Dermis blood vessel endothelial cell (primary cell): Measurements from ENCODE around the gene PIR. TPM values are rescaled to one million over a fixed set of nuclear protein-coding genes. Genes with fewer than 3 reads are reported as not detected.

Source experiments
- DNase-seq: peaks from one replicate; pipeline ENCODE4 v3.0.0; 2010
- total RNA-seq: library from RNA; depleted of rRNA; stranded (reverse); fragments of >200 nt; gene quantifications from 2 replicates; pipeline ENCODE4 v1.2.3, GENCODE V29; 2014

PIR gene
- total RNA-seq, 1 donor from 2014 or later: 135 TPM

DNA sequence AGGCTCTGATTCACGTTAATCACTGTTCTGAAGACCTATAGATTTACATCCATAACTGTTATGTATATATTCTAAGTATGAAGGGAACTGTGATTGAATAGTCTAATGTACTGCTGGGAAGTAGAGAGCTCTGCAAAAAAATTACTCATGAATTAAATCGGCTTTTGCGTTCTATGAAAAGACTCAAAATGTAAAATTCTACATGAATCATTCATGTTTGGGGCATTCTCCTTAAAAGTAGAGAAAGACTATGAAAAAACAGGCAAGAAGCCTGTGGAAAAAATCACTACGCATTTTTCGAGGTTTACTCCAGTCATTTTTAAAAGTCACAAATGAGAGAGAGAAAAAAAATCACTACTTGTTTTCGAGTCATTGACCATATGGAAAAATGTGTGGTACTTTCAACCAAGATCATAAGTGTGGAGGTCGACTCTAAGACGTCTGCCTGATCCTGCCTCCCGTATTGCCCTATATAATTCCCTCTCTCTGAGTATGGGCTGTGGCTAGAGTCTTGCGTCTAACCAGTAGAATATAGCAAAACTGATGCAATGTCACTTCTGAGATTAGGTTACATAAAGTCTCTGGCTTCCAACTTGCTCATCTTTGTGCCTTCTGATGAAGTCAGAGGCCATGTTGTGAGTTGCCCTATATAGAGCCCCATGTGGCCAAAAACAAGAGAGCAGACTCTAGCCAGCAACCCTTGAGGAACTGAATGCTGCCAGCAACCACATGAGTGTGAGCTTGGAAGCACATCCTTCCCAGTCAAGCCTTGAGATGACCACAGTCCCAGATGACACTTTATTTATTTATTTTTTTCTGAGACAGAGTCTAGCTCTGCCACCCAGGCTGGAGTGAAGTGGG, 76.8 kb downstream of the PIR start:
- DNase-seq: no peak

DNA sequence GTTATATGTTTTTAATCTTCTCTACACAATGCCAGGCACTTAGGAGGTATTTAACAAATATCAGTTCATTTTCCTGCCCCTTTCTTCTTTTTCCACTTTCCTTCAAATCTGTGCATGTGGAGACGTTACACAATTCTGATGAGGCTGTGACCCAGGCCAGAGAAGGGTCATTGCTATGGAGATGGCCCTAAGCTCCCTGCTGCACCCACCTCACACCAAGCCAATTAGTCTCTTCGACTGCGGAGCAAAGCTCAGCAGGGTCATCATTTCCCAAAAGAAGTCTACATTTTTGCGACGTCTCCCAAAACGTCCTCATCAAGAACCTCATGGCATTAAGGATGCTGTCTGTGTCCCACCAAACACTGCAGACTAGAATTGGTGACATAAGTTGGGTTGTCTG, 80.0 kb downstream of the PIR start:
- no peak for DNase-seq

DNA sequence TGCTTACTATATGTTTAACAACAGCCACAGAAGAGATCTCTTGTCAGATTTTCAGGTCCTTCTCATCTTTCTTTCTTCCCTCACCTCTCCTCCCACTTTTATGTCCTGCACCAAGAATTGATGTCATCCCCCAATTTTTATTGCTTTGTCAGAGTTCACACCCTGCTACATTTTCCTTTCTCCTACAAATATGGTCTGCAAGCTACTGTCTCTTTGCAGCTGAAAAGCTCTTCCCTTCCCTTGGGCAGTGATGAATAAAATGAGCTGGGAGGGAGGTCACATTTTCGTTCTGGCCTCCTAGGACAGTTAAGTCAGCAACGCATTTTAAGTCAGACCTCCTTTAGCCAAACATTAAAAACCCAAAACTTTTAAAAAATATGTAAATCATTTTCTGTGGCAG, 82.2 kb downstream of the PIR start:
- DNase-seq: no peak

DNA sequence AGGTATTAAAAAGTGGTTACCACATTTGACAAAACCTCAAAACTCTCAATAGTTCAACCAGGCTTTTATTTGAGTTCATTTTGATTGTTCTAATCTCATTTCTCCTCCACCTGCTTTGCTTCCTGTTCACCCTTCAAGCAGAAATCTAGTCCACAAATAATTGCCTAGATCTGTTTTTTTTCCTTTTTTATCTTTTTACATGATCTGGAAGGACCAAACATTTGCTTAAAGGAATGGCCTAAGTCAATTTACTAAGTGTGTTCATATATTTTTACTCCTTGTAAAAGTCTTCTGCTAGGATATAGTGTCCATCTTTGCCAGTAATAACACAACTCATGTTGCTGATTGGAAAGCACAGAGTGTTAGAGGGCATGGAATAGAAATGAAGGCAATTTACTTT, 82.7 kb downstream of the PIR start:
- DNase-seq: no peak

DNA sequence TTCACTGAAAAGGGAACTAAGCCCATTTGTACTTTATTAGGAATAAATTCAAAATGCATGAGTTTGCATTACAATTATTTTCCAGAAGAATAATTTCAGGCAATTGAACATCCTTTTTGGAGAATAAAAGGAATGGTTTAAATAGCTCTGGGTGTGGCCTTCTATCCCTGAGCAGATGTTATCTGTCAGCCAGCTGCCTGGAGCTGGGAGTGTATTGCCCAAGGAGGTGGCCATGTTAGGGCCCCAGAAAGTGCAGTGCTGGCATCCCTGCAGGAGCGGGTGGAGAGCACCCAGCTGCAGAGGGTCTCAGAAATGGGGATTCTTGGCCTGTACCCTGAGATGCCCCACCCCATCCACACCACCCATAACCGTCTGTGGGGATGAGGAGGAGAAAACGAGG, 87.3 kb downstream of the PIR start:
- DNase-seq: no peak

DNA sequence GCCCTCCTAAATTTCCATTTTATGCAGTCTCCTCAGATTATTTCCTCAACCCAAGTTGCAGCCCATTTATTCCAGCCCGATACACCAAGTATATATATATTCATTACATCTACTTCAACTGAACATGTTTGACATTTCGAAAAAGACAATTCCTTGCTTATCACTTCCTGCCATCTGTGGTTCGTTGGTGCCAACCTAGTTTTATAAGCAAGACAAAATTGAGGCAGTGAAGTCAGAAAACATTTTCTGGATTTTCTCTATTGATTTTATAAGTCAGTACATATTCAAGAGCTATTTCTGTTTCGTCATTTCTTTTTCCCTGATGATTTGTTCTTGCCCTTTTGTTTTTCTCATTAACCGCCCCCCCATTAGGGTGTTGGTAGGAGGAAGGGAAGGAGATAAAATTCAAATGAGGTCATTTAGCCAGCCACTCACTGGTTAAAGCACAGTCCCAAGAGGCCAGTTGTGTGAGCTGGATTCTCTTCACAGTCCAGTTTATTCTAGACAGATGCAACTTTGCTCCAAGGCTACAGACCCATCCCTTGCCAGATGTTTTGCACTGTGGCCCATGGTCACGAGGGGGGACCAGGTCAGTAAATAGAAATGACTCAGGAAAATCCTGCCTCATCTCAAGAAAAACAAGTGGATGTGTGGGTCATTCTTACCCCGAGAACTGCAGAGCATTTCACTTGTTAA, 88.6 kb downstream of the PIR start:
- peak; percentile 51 for DNase-seq

GRCh38 chrX:15401378-15401777, 91.8 kb downstream of the PIR start:
- no peak for DNase-seq

DNA sequence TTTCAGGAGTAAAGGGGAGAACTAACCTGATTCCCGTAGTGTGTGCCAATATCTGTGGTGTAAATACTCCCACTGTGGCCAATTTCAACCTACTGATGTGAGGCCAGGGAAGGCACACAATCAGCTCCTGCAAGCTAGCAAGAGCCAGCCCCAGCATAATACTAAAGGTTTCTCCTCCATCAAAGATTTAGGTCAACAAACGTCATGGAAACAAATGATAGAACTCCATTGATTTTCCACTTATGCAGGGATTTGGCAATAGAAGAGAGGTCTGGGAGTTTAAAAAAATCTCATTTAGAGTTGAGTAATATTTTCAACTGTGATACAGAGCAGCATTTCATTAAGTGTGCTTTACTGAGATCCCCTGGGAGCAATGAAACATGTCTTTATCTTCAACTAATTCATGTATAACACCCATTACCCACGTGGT, 93.2 kb downstream of the PIR start:
- DNase-seq: no peak

- DNase-seq: no peak
Measured at GRCh38 chrX:15398874-15399273, 94.3 kb downstream of the PIR start.

DNA sequence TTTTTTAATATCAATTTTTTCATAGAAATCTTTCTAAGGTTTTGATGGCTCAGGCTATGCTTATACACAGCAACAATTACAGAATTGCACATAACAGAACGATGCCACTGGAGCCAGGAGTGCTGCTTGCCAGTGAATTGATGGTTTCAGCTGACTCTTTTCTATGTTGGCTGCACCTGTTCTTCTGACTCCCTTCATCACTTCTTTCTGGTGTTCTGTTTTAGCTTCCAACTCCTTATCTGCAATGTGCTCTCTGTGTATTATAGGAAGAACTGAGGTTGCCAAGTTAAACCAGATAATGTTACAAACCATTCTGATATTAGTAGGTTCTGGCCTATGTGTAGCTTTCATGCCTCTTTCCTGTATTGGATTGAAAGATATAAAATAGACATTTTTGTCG, 97.3 kb downstream of the PIR start:
- no peak for DNase-seq

DNA sequence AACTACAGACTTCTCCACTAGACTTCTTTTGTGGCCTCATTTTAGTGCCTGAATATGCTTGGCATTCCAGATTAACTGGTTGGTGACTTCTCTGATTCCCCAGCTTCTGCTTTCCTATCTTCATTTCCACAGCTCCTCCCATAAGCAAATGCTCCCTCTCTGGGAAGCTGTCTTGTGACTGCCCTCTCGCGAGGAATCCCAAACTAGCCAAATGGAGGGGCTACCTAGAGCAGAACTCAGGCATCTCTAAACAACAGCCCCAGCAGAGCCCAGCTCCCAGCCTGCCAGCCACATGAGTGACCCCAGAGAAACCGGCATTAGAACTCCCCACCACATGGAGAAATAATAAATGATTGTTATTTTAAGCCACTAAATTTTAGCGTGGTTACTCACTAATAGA, 101.3 kb downstream of the PIR start:
- DNase-seq: no peak

DNA sequence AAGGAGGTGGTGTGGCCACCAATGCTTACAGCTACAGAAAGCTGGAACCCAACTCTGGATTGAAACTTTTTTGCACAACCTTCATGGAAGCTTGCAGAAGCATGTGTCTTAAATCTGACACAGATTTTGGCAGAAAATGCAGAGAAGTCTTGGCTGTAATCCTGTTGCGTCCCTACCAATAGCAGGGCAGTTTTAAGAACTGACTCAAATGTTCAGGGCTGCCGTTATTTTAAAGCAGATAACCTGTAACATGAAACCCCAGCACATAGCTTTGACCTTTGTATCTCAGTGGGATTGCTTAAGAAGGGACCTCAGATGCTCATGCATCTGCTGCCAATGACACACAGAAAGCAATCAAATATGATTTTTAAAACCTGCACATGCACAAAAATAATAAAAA, 108.8 kb downstream of the PIR start, which contains the start of gene VEGFD:
TSS of gene VEGFD (minus strand) at position 110 of the 400 bp plus-strand sequence. CDS start 467 bp downstream, outside the sequence.
- DNase-seq: no peak

- DNase-seq: peak; percentile 24
Measured at GRCh38 chrX:15382813-15383212, 110.3 kb downstream of the PIR start.

GRCh38 chrX:15376956-15377355, 116.2 kb downstream of the PIR start:
- no peak for DNase-seq

DNA sequence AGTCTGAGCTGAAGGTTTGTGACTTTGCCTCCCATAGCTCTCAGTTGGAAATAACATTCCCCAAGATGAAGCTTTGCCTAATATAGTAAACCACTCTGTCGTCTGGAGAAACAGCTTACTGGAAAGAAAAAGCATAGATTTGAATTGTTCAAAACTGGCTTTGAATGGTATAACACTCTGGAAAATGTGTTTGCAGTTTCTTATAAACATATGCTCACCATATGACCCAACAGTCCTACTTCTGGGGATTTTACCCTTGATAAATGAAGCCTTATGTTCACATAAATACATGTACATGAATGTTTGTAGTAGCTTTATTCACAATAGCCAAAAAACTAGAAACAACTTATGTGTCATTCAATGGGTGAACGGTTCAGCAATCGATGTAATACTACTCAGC, 119.2 kb downstream of the PIR start:
- DNase-seq: no peak

DNA sequence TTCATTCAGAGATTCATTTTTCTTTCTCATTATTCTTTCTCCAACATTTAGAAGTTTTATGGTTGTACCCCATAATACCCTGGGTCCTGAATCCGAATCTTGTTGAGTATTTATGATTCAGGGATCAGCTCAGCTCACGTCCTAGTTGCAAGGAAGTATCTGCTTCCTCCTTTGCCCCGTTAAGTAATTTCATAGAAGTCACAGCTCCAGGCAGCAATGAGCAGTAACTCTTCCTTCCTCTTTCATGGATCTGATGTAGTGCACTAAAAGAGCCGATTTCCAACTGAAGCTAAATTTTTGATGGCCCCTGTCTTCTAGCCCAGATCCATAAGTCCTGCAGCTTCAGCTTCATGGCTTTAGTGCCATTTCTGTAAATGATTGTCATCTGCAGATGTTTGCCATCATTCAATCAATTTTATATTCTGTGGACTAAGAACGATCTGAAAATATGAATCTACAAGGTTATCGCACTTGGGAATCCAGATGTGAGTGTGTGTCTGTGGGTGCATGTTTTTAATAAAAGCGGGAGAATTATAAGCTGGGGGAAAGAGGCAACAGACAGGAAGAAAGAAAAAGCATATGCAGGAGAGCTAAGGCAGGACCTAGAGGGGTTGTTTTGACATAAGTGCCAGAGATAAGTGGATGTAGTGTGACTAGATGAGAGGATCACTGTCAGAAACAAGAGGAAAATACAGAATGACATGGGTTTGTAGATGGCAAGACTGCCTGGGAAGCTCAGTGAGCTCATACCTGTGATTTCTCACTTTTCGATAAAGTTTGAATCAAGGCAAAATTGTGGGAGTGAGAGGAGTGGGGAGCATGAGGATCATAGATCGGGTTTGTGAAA, 126.4 kb downstream of the PIR start:
- peak; percentile 19 for DNase-seq

DNA sequence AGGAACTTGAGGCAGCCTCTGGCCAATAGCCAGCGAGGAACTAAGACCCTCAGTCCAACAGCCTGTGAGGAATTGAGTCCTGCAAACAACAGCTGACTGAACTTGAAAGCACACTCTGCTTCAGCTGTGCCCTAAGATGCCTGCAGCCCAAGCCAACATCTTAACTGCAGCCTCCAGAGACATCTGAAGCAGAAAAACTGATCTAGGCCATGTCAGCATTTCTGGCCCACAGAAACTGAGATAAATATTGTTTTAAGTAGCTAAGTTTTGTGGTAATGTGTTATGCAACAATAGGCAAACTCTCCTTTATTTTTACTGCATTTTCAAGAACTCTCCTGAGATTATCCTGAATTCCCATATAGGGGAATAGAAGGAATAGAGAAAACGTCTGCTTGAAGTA, 133.4 kb downstream of the PIR start:
- no peak for DNase-seq

- DNase-seq: no peak
Measured at GRCh38 chrX:15358533-15358932, 134.6 kb downstream of the PIR start.

DNA sequence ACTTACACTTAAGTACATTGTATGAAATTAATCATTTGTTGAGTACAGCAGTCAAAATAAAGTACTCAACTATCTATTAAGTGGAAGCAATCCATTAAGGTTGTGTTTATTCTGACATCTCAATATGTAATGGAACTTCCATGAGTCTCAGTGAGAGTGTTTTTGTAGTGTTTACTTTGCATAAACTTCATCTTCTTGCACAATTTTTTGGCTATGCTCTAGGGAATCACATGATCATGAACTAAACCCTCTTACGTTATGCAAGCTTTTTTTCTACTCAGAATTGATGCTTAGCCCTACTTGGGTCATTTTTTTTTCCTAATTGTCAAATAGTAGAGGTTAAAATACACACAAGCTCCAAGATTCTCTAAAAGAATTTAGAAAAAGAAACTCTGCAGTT, 136.7 kb downstream of the PIR start:
- no peak for DNase-seq

DNA sequence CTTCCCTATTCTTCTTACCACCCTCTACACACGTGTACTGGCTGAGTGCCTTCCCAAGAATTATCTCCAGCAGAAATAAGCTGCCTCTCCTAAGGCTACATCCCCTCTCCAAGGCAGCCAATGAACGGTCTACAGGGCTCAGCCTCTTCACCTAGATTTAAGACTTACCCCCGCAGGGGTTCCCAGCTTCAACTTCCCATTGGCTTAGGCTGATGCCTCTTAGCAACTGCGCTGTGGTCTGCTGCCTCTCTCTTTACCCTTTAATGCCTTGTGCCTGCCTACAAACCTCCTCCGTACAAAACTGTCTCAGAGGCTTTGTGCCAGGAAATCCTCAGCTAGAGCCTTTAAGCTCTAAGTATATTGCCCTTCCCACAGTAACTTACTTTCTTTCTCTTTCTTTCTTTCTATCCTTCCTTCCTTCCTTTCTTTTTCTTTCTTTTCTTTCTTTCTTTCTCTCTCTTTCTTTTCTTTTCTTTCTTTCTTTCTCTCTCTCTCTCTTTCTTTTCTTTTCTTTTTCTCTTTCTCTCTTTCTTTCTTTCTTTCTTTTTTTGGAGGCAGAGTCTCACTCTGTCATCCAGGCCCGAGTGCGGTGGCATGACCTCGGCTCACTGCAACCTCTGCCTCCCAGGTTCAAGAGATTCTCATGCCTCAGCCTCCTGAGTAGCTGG, 142.7 kb downstream of the PIR start:
- DNase-seq: no peak

DNA sequence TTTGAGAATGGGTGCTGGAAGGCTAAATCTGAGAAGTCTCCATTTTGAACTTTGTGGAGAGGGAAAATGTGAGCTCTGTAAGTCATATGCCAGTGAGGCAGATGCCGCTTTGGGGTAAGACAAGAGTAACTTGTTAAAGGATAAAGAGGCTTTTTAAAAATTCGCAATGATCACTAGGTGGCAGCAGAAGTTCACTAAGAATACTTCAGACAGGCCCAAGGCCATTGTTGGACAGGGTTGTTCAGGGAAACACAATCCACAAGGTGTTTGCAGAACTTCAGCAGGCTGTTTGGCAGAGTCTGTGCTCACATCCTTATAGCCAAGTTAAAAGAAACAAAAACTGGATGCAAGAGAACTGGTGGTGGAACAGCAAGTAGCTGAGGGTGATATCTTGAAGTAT, 144.1 kb downstream of the PIR start:
- DNase-seq: peak; percentile 77

- no peak for DNase-seq
Measured at GRCh38 chrX:15345976-15346375, 147.2 kb downstream of the PIR start.

DNA sequence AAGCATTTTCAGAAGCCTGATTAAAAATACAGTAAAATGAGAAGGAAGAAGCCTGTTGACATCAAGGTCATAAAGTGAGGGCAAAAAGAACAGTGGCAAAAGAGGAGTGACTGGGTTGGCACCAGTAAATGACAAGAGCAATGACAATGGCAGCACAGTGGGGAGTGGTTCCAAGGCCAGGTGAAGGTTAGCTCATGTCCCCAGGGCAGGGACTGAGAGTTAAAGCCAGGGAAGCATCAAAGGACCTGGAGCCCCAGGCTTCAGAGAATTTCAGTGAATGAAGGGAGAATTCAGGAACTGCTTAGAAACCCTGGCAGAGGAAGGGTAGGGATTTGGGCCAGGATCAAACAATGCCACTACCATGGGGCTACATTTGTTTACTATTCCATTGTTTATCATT, 149.0 kb downstream of the PIR start:
- no peak for DNase-seq
